Activated T-cell treated with anti-CD3 and anti-CD28 coated beads, Interleukin-2, amount 50 U/mL, for 1 hour (primary cell): ENCODE results near the gene HSBP1L1.

Source experiments
- DNase-seq: peaks from one replicate; pipeline ENCODE4 v3.0.0-alpha.2; 2020

The HSBP1L1 gene

DNA sequence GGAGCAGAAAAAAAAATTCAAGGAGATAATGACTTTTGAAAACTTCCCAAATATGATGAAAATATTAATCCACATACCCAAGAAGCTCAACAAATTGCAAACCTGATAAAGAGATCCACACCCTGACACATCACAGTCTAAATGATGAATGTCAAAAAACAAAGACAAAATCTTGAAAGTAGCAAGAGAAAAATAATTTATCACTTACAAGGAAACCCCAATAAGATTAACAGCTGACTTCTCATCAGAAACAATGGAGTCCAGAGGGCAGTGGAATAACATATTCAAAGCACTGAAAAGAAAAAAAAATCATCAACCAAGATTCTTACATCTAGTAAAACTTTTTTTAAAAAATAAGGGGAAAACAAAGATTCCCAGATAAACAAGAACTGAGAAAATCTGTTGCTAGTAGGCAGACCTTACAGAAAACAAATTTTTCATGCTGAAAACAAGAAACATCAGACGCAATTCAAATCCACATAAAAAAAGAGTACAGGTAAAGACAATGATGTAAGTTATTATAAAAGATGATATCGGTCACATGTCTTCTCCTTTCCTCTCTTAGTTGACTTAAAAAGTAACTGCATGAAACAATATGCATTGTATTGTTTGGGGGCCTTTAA, 34.3 kb upstream of the HSBP1L1 start:
- no peak for DNase-seq

DNA sequence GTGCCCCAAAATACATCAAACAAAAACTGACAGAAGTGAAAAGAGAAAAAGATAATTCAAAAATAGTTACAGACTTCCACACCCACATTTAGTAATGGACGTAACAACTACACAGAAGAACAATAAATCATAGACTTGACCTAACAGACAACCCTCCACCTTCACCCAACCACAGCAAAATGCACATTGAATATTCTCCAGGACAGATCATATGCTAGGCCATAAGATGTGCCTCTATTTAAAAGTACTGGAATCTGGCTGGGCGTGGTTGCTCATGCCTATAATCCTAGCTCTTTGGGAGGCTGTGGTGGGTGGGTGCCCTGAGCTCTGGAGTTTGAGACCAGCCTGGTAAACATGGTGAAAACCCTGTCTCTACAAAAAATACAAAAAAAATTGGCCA, 33.0 kb upstream of the HSBP1L1 start:
- no peak for DNase-seq

DNA sequence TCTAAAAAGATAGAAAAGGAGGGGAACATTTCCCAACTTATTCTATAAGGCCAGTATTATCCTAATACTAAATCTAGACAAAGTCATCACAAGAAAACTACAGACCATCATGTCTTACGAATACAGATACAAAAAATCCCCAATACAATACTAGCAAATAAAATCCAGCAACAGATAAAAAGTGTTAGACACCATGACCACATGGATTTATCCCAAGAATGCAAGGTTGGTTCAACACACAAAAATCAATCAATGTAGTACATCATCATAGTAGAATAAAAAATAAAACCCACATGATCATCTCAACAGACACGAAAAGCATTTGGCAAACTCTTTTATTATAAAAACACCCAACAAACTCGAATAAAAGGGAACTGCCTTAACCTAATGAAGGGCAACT, 31.5 kb upstream of the HSBP1L1 start:
- DNase-seq: no peak

DNA sequence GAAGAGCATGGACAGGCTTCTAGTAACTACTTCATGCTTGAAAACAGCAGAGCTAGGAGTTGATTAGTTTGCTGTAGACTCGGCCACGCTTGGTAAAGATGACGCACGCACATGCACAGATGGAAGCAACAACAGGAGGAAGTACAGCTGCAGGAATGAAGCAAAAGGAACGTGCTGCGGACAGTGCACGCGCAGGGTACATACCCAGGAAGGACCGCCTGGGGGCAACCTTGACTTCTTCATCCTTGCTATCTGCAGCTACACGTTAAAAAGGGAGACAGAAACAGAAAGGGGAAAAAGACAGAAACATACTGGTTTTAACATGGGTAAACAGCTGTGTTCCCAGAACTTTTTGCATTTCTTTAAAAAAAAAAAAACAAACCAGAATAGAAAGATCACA, 30.7 kb upstream of the HSBP1L1 start:
- no peak for DNase-seq

DNA sequence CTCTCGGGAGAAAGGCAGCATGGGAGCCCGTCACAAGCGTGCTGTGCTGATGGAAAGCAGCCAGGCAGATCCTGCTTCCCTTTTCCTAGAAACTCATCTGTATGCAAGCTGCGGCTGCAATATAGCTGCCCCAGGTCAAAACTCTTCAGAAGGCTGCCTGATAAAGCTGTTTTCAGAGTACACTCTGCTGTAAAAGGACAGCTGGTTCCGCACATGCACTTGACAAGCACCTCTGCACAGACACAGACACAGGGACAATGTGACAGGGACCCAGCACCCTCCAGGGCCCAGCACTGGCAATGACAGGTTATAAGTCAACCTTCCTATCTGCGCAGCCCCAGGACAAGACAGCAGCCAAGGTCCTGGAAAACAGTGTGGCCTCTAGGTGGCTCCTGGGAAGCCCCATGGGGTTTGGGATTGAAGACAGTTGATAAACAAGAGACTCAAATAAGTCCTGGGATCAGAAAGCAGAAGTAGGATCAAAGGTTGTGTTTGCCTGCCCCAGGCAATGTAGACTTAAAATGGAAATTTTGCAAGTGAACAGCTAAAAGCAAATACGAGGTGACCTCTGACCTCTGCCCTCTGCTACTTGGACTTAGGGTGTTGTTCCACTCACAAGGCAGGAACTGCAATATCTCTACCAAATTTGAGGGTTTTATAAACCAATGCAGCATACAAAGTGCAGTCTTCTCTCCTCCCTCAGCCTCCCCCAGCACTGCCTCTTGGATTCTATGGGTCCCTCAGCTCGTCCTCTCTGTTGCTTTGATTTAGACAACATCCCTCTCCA, 29.9 kb upstream of the HSBP1L1 start:
- DNase-seq: no peak

DNA sequence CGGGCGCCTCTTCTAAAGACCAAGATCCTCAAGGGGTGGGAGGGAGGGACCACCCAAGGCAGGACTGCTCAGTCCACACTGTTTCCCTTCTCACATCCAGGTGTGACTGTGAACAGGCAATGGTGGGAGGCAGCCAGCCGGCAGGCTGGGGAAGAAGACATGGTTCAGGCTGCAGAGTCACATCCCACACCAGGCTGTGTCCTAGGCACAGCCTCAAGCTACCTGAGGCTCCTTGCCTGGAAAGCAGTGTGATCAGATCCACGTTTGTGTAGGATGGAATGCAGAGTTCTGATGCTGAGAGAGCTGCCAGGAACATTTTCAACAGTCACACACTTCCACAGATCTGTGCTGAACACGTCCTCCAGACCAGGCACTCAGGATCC, 29.4 kb upstream of the HSBP1L1 start:
- no peak for DNase-seq

DNA sequence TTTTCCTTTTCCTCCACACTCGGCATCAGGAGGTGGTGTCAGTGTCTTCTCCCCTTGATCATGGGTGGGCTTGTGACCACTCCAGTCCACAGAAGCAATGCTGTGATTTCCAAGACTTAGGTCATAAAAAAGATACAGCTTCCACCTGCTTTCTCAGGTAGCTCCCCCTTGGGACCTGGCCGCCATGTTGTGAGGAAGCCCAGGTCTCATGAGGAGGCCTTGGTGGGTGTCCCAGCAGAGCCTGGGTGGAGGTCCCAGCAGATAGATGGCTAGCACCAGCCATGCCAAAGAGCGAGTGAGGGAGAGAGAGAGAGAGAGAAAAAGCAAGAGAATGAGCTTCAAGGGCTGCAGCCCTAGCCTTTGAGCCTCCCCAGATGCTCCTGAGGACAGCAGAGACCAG, 28.9 kb upstream of the HSBP1L1 start:
- no peak for DNase-seq

DNA sequence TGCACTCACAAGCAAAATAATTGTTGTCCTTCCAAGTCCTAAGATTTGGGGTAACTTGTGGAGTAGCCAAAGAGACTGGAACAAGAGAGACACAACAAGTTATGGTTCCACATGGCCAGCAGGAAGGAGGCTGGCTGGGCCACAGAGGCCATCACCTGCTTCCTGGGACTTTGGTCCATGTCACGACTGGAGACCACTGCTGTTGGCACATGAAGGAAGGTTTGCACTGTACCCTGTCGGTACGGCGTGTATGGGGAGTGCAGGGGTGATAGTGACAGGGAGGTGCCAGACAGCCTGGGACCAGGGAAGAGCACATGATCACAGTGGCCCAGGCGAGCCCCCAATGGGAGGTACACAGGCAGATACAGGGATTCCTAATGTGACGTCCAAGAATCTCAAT, 28.5 kb upstream of the HSBP1L1 start:
- DNase-seq: no peak

DNA sequence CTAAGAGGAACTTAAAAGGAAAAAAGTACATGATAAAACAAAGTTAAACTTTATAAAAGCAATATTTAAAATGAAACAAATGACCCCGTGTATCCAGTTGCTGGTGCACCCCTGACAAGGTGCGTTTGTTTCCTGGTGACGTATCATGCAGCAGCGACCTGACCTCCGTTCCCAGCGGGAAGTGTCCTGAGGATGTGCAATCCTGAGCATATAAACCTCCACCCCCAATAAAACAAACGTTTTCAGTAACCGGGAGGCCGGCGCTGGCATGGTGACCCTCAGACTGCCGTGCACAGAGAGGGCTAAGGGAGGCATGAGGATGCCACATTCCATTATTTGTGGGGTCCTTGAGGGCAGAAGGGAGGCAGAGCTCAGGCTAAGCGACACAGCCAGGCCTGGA, 27.8 kb upstream of the HSBP1L1 start:
- DNase-seq: no peak

DNA sequence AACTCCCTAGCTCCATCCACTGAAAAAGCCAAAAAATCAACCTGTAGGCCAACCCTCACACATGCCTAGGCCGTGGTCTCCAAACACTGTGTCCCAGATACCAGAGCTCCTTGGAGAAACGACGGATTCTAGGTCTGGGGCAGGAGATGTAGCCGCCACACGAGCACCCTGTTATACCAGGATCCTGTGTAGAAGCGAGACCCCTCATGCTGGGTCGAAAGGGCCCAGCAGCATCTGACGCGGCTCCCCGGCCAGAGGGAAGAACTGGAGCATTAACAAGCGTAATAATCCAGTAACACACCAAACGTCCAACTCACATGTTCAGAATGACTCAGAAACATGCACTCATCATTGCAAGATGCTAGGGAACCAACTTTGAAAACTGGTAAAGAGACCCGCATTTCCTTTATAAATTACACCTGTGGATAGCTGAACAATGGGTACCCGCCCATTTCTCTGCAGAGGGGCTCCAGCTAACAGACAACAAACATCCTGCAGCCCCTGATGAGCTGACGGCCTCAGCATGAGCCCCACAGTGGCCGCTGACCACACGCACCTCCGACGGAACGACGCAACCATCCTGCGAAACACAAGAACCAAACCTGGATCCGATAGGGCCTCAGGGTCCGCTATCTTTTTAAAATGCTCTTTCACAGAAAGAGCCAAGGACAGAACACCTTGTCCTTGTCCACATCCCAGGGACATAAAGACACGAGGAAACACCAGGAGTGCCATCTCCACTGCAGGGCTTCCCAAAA, 27.2 kb upstream of the HSBP1L1 start:
- DNase-seq: no peak

DNA sequence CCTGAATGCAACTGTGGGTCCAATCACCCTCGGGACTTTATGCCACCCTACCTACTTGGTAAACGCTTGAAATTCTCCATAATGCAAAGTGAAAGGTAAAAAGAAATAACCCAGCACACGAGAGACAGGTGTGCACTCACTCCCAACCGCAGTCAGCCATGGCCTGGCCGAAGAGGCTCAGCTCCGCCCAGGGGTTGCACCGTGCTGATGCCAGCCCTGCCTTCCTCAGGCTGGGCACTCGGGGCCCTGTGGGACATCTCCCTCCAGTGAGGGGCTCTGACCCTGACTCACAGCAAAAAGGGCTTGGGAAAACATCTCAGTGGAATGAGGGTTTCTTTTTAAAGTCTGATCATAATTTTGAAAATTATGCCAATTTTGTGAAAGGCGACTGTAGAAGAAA, 26.2 kb upstream of the HSBP1L1 start:
- DNase-seq: no peak

DNA sequence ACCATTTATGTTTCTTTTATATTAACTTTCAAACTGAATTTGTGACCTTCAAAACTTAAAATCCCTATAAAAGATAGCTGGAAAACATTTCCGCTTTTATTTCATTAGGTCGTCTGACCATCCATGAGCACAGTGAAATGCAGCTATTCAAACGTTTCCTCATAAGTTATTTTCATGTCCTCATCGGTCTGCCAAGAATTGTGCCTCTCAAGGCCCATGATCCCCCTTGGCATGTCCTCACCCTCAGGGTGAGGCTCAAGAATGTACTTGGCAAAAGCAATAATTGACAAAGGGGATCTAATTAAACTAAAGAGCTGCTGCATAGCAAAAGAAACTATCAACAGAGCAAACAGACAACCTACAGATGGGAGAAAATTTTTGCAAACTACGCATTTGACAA, 25.3 kb upstream of the HSBP1L1 start:
- no peak for DNase-seq

DNA sequence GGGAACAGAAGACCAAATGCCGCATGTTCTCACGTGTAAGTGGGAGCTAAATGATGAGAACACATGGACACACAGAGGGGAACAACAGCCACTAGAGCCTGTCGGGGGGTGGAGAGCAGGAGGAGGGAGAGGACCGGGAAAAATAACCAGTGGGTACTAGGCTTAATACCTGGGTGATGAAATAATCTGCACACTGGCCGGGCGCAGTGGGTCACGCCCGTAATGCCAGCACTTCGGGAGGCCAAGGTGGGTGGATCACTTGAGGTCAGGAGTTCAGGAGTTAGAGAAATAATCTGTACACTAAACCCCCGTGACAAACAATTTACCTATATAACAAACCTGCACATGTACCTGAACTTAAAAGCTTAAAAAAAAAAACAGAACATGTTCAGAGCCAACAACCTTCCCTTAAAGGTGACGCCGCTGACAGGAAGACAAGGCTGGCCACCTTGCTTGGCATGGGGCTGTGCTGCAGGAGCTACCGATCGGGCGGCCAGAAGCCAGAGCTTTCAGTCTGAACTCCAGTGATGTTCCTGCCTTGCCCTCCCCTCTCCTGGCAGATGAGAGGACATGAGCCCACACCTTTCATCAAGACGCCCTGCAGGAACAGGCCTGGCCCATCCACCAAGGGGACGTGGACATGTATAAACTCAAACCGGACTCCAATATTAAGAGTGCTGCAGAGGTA, 24.2 kb upstream of the HSBP1L1 start:
- no peak for DNase-seq

DNA sequence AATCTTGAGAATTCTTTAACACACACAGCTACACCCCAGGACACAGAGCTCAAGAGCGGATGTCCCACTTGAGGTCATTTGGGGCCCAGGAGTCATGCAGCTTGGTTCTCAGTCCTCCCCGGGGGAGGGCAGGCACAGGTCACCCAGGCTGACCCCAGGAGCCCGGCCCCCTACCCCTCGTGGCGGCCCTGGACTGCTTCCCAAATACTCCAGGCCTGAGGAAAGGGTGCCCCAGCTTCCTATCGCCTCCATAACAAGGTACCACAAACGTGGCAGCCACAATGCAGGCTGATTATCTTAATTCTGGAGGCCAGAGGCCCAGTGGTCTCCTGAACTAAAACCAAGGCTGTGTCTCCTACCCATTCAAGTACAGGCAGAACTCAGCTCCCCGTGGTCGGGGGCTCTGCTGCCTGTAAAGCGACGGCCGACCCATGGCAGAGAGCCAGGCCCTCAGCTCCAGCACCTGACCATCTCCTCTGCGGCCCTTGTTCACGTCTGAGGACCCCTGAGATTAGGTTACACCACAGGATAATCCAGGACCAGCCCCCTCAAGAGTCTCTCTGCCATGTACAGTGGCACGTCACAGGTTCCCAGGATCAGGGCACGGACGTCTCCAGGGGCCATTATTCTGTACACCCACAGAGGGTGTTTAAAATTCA, 23.5 kb upstream of the HSBP1L1 start:
- DNase-seq: no peak

DNA sequence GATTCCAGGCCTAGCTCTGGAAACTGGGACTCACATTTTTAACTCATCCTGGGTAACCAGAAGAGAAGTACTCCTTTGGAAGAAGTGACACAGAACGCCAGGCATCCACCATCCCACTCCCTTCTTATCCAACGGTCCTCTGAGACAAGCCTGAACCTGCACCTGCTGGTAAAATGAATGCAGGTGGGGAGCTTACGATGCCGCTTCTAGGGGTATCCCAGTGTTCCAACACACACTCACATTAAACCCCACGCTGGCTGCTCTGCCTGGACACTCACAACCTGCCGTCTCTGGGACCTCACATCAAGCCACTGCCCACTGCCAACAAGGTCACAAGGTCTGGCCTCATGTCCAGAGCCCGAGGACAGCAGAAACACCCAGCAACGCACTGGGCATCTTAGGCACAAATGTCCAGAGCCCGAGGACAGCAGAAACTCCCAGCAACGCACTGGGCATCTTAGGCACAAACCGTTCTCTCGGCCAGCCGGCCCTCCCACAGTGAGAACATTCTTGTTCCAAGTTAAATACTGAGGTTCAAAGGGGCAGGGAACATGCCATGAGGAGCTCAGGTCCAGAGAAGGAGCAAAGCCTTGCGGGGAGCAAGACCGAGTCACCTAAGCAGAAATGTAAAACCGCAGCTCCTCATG, 22.8 kb upstream of the HSBP1L1 start:
- no peak for DNase-seq

DNA sequence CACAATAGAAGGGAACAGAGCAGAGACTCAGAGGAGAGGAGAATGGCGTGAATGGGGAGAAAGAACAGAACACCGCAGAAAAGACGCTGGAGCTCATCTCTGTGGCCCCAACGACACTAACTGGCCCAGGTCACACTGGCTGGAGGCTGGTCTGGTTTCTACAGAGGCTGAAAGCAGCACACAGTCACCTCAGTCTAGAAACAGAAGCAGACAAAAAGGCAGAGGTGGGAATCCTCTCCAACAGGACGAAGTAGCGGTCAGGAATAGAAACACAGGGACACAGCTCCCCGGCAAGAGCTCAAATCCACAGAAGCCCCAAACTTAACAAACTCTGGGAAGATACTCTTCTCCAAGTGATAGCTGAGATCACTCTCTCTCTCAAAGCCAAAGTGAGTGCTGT, 22.2 kb upstream of the HSBP1L1 start:
- DNase-seq: no peak

DNA sequence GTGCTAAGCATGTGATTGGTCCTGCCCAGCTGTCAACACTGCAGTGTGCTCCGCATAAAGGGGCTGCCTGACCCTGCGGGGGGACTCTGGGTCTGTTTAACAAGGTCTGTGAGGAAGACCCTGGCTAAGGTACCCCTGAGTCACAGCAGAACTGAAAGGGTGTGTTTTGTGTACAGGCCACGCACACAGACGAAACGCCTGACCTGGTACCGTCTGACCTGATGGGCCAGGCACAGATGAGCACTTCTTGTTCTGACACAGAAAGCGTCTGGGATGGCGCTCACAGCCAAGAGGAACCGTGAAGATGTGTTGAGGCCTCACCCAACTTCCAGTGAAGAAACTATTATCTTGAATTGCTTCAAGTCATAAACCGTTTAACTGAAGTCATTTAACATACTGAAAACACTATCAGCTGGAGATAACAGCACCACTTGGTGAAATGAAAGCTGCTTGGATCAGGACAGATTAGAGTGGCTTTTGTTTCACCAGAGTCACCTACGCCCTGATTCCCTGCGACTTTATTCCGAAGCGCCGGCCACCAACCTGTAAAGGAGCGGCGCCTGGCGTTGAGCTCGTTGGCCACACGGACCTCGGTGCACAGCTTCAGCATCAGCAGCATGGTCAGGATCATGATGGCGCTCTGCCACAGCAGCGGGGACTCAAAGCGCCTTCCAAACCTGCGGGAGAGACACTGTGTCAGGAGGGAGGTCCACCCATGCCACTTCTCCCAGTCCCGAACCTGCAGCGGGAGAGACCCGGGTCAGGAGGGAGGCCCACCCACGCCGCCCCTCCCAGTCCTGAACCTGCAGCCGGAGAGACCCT, 21.4 kb upstream of the HSBP1L1 start:
- DNase-seq: no peak

DNA sequence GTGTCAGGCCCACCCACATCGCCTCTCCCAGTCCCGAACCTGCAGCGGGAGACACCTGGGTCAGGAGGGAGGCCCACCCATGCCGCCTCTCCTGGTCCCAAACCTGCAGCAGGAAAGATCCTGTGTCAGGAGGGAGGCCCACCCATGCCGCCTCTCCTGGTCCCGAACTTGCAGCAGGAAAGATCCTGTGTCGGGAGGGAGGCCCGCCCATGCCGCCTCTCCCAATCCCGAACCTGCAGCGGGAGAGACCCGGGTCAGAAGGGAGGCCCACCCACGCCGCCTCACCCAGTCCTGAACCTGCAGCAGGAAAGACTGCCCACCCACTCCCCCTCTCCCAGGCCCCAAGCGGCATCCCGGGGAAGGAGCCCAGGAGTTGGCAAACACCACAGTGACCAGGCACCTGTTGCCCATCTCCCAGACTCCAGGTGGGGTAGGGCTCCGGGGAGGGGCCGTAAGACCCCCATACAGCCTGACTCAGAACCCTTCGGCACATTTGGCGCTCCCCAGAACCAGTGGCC, 20.8 kb upstream of the HSBP1L1 start:
- DNase-seq: no peak

DNA sequence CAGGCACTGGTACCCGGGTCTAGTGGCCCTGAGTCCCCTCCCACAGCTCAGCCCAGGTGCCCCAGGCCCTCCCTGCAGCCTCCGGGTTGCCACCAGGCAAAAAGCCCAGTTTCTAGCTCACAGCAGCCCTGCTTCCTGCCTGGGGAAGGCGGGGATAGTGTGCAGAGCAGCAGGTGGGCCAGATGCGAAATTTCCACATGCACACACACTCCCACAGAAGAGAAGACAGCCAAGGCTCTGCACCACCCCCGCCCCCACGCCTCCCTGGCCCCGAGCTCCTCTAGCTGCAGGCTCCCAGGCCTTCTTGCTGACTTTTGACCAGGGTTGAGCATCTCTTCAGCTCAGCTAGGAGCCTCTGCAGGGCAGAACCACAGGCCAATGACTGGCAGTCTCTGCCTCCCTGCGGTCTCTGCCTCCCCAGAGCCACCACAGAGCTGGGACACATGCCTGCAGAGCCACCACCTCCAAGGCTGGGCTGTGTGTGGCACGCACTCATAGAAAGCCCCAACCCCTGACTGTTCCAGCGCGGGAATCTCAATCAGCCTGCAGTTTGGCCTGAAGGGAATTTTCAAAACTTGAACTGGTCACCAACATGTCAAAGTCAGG, 20.2 kb upstream of the HSBP1L1 start:
- no peak for DNase-seq

DNA sequence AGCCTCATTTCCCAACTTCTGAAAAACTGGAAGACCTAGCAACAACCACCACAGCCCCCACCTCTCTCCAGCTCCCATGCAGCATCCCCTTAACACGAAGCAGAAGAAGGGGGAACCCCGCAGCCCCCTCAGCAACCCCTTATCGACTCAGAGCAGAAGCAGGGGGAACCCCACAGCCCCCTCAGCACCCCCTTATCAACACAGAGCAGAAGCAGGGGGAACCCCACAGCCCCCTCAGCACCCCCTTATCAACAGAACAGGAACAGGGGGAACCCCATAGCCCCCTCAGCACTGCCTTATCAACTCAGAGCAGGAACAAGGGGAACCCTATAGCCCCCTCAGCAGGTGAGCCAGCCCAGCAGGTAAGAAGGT, 19.7 kb upstream of the HSBP1L1 start:
- DNase-seq: no peak
